H1 (cell line): ENCODE measurements around the gene MRPL36.
"Not testable (repeated sequence)": the region's sequence is repeated elsewhere in the genome, so short reads cannot be mapped to it uniquely, and the experiment has no call there.

Experiments
- BRCA1 ChIP-seq: IDR thresholded peaks from 2 replicates; pipeline ENCODE4 v1.6.1; 2012; ENCODE audit warnings: low read depth, low read length, improper control_type of control experiment
- CEBPB ChIP-seq: IDR thresholded peaks from 2 replicates; pipeline ENCODE4 v1.6.1; 2012; ENCODE audit warnings: low read depth, low read length
- CTCF ChIP-seq, 3 experiments: IDR thresholded peaks; 1 replicate in 2 of 3; 2 replicates in 1 of 3; pipeline versions ENCODE4 v1.5.1 to v1.6.1; 2011; ENCODE audit warnings: low read length in 3 of 3, mild to moderate bottlenecking in 3 of 3, inconsistent platforms in 2 of 3, low read depth in 1 of 3, moderate library complexity in 1 of 3; ENCODE audit not compliant: insufficient read depth in 1 of 3; ENCODE audit errors: control extremely low read depth in 1 of 3
- EGR1 ChIP-seq: IDR thresholded peaks from 2 replicates; pipeline ENCODE4 v1.6.1; 2011; ENCODE audit warnings: low read depth, low read length, borderline replicate concordance
- JUN ChIP-seq: IDR thresholded peaks from 2 replicates; pipeline ENCODE4 v1.6.1; 2011; ENCODE audit warnings: low read depth, mild to moderate bottlenecking, improper control_type of control experiment, low read length
- POLR2A ChIP-seq, 2 experiments: IDR thresholded peaks; 1 replicate in 1 of 2; 2 replicates in 1 of 2; pipeline ENCODE4 v1.6.1; 2011; ENCODE audit warnings: low read depth in 2 of 2, low read length in 2 of 2, mild to moderate bottlenecking in 2 of 2; ENCODE audit errors: control extremely low read depth in 1 of 2
- POLR2AphosphoS5 ChIP-seq: IDR thresholded peaks from 2 replicates; pipeline ENCODE4 v1.6.1; 2011; ENCODE audit warnings: low read depth, low read length
- SRF ChIP-seq: IDR thresholded peaks from 2 replicates; pipeline ENCODE4 v1.6.1; 2011; ENCODE audit warnings: mild to moderate bottlenecking, low read depth, low read length, moderate library complexity
- TAF1 ChIP-seq: IDR thresholded peaks from 2 replicates; pipeline ENCODE4 v1.6.1; 2011; ENCODE audit warnings: mild to moderate bottlenecking, low read depth, low read length
- USF2 ChIP-seq: IDR thresholded peaks from 2 replicates; pipeline ENCODE4 v1.6.1; 2011; ENCODE audit warnings: low read length, improper control_type of control experiment

GRCh38 chr5:1816495-1817089 is 17.0 kb upstream of the MRPL36 start:
- not testable (repeated sequence) for TF ChIP-seq TAF1; USF2; SRF; JUN; CTCF (IDR thresholded peaks at IDR 0.05; ENCODE audit: control extremely low read depth in 1 of 3, insufficient read depth in 1 of 3, low read depth in 1 of 3, low read length in 3 of 3); EGR1; POLR2A (IDR thresholded peaks at IDR 0.05; ENCODE audit: control extremely low read depth in 1 of 2, low read depth in 2 of 2, low read length in 2 of 2); BRCA1; POLR2AphosphoS5; CEBPB
